ENCODE results near the gene MVB12B. TPM values are rescaled to one million over a fixed set of nuclear protein-coding genes. Genes with fewer than 3 reads are reported as not detected.

MVB12B gene
- total RNA-seq, 1 experiment from 2014 or later: 5.8 TPM

- no peaks in the 10 kb centered on the region for H3K23me2 ChIP-seq (ENCODE audit: insufficient read length, low read depth, low read length, poor library complexity, severe bottlenecking)
- no peak overlapping the region for H2AFZ ChIP-seq (ENCODE audit: low read length)
- no peak overlapping the region for H4K91ac ChIP-seq (ENCODE audit: insufficient read length, low read depth, low read length)
- H2BK12ac ChIP-seq (ENCODE audit: insufficient read length, low read depth, low read length): no peak overlapping the region
- no peaks in the 10 kb centered on the region for H3K4me1 ChIP-seq (ENCODE audit: insufficient read depth, low read length)
- no peaks in the 10 kb centered on the region for H3K79me2 ChIP-seq (ENCODE audit: insufficient read depth, low read length)
- no peak overlapping the region for H4K8ac ChIP-seq (replicated peaks; ENCODE audit: insufficient read length, low read depth, low read length)
- no peak overlapping the region for H2BK15ac ChIP-seq (ENCODE audit: low read depth, low read length)
- Mint-ChIP-seq H3K4me1 (peaks cover 0 to 11% of the 10 kb centered on the region in 2 experiments; a peak in 3 of 4 replicates), H3K9me3 (no peaks in the 10 kb centered on the region), H3K27ac (no peak overlapping the region), H3K27me3 (ENCODE audit: low read depth) (peaks cover 1% of the 10 kb centered on the region; the same call in 1 of the 2 replicates), H3K4me3 (no peak overlapping the region), H3K36me3 (ENCODE audit: insufficient read depth in 1 of 3, low read depth in 3 of 3) (no peaks in the 10 kb centered on the region)
- H3K4me2 ChIP-seq (ENCODE audit: insufficient read depth, insufficient read length, low read length): no peak overlapping the region
- H3K23ac ChIP-seq (ENCODE audit: insufficient read length, low read depth, low read length): no peak overlapping the region
- no peak overlapping the region for H3K27ac ChIP-seq (ENCODE audit: insufficient read length, low read depth, low read length)
- DNase-seq: no peak
- no peaks in the 10 kb centered on the region for H3K79me1 ChIP-seq (ENCODE audit: insufficient read depth, low read depth, low read length, poor library complexity, severe bottlenecking)
- no peaks in the 10 kb centered on the region for H3K27me3 ChIP-seq (ENCODE audit: insufficient read depth, low read length)
- H2AK5ac ChIP-seq (ENCODE audit: insufficient read length, low read length): no peak overlapping the region
- H3K9ac ChIP-seq (ENCODE audit: extremely low read depth, insufficient read length, low read length): no peak overlapping the region
- H3K56ac ChIP-seq (ENCODE audit: insufficient read length, low read depth, low read length): no peak overlapping the region
- H3K4ac ChIP-seq (ENCODE audit: low read depth, low read length): no peak overlapping the region
- H2BK20ac ChIP-seq (ENCODE audit: low read depth, low read length, poor library complexity, severe bottlenecking): no peak overlapping the region
- no peak overlapping the region for H2BK5ac ChIP-seq (ENCODE audit: insufficient read length, low read length)
- no CpG with 5 or more reads among the region's 3 CpGs for WGBS (ENCODE audit: extremely low coverage, insufficient read length, low lambda C conversion rate)
- no peak overlapping the region for H2BK120ac ChIP-seq (ENCODE audit: low read depth, low read length, poor library complexity, severe bottlenecking)
- no peaks in the 10 kb centered on the region for H4K20me1 ChIP-seq (ENCODE audit: control insufficient read depth, insufficient read depth, insufficient read length)
- no peak overlapping the region for H3T11ph ChIP-seq (ENCODE audit: low read length)
- no peak overlapping the region for H4K5ac ChIP-seq (ENCODE audit: insufficient read length, low read depth, low read length)
- H3K14ac ChIP-seq (ENCODE audit: insufficient read depth, low read length): no peak overlapping the region
- no peak overlapping the region for H3K18ac ChIP-seq (ENCODE audit: insufficient read length, low read depth, low read length)
- TF ChIP-seq CTCF (conservative IDR thresholded peaks at IDR 0.05): no peak
- H3K9me3 ChIP-seq (ENCODE audit: control insufficient read depth, low read depth, low read length): no peaks in the 10 kb centered on the region
Measured at GRCh38 chr9:126301196-126301595, 25.4 kb upstream of the MVB12B start.
